ENCODE results near the gene ZC3HAV1.

DNA sequence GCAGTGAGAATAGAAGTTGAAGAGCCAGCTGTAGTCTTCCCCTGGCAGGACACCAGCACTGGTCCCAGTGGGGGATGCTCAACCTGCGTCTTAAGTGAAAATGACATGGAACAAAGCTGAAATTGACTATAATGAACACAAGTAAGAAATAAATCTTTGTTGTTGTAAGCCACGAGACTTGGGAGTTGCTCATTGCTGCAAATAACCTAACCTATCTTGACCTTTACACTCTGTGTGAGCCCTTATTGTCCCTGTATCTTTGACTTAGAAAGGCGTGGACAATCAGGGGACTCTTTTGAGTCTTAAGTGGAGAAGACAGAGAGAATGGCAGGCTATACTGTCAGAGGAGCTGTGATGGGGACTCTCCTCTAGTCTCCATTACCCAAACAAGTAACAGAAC, 90.6 kb downstream of the ZC3HAV1 start:
- TF ChIP-seq EP300 (IDR thresholded peaks at IDR 0.05; ENCODE audit: borderline replicate concordance in 1 of 2, control insufficient read depth in 1 of 2, low read depth in 2 of 2, low read length in 2 of 2) (no peak), RELA (IDR thresholded peaks at IDR 0.05; ENCODE audit: borderline replicate concordance, partially characterized antibody) (no peak)
- TF ChIP-seq, protein P1, sequence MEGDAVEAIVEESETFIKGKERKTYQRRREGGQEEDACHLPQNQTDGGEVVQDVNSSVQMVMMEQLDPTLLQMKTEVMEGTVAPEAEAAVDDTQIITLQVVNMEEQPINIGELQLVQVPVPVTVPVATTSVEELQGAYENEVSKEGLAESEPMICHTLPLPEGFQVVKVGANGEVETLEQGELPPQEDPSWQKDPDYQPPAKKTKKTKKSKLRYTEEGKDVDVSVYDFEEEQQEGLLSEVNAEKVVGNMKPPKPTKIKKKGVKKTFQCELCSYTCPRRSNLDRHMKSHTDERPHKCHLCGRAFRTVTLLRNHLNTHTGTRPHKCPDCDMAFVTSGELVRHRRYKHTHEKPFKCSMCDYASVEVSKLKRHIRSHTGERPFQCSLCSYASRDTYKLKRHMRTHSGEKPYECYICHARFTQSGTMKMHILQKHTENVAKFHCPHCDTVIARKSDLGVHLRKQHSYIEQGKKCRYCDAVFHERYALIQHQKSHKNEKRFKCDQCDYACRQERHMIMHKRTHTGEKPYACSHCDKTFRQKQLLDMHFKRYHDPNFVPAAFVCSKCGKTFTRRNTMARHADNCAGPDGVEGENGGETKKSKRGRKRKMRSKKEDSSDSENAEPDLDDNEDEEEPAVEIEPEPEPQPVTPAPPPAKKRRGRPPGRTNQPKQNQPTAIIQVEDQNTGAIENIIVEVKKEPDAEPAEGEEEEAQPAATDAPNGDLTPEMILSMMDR (IDR thresholded peaks at IDR 0.05 in 2 of 3, conservative IDR thresholded peaks at IDR 0.05 in 1 of 3; ENCODE audit: control insufficient read depth in 2 of 3, extremely low read depth in 1 of 3, insufficient read depth in 1 of 3, low read depth in 3 of 3, low read length in 3 of 3) = no peak

Measured in GM12878 (cell line).